ENCODE data around the gene LDB2. TPM values are rescaled to one million over a fixed set of nuclear protein-coding genes. Genes with fewer than 3 reads are reported as not detected.

The LDB2 gene
- polyA plus RNA-seq, 3 donors, result 88.3 to 103 (median 88.5) TPM

DNA sequence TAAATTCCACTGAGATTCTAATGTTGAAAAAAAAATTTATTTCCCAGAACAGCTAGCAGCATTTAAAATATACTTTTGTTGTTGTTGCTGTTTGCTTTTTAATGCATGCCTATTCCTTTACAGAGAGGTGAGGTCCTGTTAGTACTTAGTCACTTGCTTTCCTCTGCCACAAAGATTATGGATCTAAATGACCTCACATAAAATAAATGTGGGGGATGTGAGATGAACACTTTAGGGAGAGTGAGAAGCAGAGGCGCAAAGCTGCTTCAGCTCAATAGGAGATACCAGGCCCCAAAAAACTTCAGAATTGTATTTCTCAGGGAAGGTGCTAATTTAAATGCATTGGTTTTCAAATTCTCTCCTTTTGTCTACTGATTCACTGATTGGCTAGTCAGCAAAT is 4.0 kb downstream of the LDB2 start:
- no peak for DNase-seq (ENCODE audit: extremely low read depth in 1 of 11, low read depth in 9 of 11, low spot score in 4 of 11)

DNA sequence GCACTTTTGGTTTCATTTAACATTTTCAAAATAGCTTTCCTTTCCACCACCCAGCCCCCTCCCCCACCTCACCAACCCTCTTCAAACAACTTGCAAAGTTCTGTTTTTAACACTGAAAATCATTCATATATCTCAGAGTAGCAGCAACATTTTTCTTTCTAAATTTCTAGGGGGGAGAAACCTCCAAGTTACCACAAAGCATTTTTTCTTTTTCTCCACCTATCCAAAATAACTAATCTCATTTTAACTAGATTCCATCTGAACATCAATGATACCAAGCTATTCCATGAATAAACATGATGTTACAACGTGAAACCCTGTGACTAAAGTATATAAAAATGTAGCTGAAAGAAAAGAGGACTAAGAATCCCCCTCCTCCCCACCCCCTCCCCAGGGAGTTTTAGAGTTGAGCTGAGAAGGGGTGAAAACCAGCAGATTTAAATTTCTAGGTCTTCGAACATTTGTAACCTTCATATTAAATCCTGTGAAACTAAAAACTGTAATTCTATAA is 5.2 kb downstream of the LDB2 start:
- no peak for DNase-seq (ENCODE audit: extremely low read depth in 1 of 11, low read depth in 9 of 11, low spot score in 4 of 11)

DNA sequence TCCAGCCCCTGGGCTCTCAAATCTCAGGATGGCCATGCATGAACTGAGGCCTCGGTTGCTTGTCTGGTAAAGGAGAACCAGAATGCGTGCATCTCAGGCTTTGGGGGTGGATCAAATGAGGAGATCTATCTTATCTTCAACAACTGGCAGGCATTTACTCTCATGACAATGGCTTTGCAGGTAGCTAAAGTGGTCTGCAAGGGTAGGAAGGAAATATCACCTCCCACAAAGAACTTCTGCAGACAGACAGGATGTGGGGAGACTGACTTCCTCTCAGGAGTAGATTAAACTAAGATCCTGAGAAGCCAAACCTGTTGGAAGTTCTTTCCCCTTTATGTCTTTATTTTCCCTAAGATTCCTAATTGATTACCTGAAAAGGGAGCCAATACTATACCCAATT is 7.8 kb downstream of the LDB2 start:
- no peak for DNase-seq (ENCODE audit: extremely low read depth in 1 of 11, low read depth in 9 of 11, low spot score in 4 of 11)

DNA sequence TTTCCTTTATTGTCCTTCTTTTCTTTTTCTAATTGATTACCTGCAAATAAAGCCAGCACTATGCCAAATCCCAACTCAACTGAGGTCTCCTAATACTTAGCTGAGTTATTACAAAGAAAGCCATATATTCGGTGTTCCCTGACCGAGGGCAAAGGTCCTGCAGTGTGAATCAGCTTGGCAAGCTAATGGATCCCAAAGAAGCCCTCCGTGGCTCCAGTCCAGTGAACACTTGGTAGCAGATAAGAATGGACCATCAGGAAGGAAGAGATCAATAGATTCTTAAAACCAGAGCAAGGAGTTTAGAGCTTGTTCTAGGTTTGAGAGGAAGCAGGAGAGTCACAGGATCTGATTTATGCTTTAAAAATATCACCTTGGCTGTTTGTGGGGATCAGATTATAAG is 8.5 kb downstream of the LDB2 start:
- DNase-seq (ENCODE audit: extremely low read depth in 1 of 11, low read depth in 9 of 11, low spot score in 4 of 11), result no peak

DNA sequence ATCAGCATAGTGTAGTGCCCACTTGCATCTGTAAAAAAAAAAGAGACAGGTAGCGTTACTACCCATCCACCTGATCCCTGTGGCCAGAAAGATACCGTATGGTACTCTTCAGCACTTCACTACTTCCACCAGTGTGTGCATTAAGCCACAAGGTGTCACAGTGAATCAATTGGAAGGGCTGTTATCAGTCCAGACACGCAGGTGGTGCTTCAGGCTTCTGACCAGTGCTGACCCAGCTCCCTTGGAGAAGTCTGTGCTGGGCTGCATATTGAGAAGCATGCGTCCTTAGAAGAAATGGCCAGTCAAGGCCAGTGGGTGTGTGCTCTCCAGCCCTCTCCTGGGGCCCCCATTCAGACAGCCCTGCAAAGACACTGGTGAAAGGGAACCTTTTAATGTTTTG is 10.6 kb downstream of the LDB2 start:
- DNase-seq (ENCODE audit: extremely low read depth in 1 of 11, low read depth in 9 of 11, low spot score in 4 of 11), result no peak

DNA sequence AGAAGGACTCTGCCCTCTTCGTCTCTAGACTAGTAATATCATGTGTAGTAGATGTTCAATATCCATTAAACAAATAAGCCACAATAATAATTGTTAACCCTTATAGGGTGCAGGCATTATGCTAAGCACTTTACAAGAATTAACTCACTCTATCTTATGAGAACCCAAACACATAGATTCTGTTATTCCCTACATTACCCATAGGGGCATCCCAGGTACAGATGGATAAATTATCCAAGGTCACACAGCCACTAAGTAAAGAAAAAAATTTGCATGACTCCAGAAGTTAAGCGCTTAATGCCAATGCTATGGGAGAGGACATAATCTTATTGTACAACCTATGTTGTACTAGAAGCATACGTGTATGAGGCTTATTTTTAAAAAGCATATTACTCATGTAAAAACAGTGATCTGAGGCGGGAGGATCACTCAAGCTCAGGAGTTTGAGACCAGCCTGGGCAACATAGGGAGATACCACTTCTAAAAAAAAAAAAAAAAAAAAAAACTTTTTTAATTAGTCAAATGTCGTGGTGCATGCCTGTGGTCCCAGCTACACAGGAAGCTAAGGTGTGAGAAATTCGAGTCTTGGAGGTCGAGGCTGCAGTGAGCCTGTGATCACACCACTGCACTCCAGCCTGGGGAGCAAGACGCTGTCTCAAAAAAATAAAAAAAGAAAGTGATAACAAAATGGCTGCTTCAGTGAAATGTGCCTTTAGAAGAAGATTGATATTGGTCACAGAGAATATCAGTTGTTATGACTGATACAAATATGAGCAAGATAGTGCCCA is 13.6 kb downstream of the LDB2 start:
- DNase-seq (ENCODE audit: extremely low read depth in 1 of 11, low read depth in 9 of 11, low spot score in 4 of 11), result no peak

DNA sequence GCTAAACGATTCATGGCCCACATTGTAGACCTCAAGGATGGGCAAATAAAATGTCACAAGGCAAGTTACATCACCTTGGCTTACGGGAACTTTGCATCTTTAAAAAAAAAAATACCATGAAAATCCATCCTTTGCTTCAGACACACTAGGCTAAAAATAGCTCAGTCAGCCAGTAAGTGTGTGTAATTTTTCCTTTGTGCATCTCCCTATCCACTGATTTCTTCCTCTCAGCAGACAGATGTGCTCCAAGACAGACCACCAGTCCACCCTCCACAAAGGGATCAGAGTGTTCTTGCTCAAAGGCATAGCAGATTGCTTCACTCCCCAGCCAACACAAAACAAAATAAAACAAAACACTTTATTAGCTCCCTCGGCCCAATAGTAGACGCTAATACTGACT is 14.6 kb downstream of the LDB2 start:
- no peak for DNase-seq (ENCODE audit: extremely low read depth in 1 of 11, low read depth in 9 of 11, low spot score in 4 of 11)

DNA sequence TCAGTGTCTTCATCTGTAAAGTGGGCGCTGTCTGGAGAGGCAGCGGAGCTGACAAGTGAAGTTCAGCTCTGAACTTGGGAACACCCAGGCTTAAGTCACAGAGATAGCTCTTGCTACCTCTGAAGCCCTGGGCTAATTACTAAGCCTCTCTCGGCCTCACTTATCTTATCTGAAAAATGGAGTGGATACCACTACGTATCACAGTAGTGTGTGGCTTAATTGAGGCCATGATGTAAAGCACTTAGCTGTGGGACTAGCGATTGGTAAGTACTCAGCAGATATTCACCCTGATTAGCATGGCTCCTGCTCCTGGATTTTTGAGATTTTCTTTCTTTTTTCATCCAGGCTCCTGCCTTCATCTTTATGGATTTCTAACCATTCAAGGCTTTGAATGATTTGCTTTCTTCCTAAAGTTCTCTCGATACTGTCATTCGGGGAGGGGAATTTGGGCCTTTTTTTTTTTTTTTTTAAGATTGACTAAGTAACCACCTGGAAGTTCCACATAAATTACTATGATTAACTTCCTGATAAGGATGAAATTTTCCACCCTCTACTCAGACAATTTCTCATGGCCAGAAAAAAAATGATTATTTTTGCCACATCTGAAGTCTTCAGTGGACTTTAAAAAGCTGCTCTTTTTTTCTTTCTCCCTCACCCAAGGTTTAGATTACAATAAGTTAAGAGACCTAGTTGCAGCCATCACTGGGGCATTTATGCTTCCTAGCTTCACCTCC is 17.1 kb downstream of the LDB2 start:
- no peak for DNase-seq (ENCODE audit: extremely low read depth in 1 of 11, low read depth in 9 of 11, low spot score in 4 of 11)

DNA sequence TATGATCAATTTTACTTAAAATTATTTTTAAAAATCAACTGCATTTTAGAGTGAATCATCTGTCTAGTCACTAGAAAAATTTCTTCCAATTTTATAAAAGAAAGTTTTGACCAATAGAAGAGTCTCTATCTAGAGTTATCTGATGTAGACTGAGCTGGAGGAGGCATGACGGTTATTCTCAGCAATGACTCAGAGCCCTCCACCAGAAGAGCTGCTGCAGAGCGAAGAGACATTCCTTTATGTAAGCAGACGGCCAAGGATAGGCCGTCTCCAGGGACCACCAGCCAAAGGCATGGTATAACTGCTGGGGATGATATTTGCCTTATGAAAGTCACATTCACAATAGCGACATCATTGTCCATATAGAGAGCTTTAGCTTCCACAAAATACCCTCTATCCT is 23.0 kb downstream of the LDB2 start:
- DNase-seq (ENCODE audit: extremely low read depth in 1 of 11, low read depth in 9 of 11, low spot score in 4 of 11), result no peak

DNA sequence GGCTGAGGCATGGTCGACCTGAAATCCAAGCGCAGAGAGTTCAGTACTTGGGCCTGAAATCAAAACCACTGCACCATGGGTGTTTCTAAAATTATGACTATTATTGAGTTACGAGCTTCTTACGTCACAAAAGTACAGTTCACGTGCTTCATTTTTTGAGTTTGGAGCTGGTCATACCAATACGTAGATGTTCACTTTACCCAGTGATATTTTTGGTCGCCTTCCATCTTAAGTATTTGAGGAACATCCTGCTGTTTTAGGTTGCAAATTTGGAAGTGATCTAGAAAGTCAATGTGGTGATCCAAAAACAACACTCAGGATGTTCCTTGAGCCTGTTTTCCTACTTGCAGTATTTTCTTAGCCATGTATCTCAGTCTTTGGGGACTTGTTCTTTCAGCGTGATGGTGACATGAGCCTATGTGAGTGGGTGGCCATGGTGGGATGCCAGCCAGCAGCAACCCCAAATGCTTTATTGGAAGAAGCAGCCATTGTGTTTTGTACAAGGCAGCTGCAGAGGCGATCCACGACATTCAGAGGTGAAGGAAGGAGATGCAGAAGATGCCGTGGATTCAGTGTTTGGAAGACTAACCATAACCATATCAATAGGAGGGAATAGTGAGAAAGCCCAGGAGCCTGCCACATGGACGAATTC is 28.7 kb downstream of the LDB2 start:
- no peak for DNase-seq (ENCODE audit: extremely low read depth in 1 of 11, low read depth in 9 of 11, low spot score in 4 of 11)

DNA sequence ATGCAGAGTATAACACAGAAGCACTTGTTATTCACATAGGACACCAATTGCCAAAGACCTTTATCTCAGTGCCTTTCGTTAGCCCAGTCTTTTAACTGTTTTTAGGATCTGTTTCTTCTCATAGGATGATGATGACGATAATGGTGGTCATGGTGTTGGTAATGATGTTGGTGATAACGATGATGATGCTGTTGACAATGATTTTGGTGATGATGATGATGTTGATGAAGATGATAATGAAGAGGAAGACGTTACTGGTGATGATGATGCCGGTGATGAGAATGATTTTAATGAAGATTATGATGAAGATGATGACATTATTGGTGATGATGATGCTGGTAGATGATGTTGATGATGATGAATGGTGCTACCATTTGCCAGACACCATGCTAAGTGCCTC is 29.8 kb downstream of the LDB2 start:
- no peak for DNase-seq (ENCODE audit: extremely low read depth in 1 of 11, low read depth in 9 of 11, low spot score in 4 of 11)

DNA sequence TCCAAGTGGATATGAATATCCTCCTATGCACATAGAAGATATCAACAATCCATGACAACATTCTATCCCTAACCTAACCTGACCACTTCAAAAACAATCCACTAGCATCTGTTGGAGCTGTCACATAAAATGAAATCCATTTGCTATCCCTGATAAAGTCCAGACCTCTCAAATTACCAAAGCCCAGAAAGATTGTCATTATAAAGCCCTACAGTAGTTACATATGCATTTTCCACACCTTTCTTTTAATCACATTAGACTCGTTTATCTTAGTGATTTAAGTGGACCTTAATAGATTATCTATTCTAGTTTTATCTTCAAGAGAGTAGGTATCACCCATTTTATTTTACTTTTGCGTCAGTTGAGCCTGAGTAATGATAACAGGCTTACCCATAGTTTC is 30.6 kb downstream of the LDB2 start:
- no peak for DNase-seq (ENCODE audit: extremely low read depth in 1 of 11, low read depth in 9 of 11, low spot score in 4 of 11)

DNA sequence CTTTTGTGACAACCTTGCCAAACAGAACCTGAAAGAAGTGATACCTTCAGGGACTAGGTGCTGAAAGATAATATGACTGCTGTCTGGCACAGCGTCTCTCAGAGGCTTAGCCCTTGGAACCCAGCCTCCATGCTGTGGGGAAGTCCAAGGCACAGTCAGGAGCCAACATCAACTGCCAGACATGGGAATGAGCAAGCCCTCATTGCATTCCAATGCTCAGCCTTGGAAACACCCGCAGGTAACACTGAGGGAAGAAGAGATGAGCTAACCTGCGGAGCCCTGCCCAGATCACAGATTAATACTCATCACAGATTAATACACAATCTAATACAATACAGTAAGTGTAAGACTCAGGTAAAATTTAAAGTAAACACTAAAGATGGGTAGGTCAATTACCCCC is 31.5 kb downstream of the LDB2 start:
- DNase-seq (ENCODE audit: extremely low read depth in 1 of 11, low read depth in 9 of 11, low spot score in 4 of 11), result no peak

DNA sequence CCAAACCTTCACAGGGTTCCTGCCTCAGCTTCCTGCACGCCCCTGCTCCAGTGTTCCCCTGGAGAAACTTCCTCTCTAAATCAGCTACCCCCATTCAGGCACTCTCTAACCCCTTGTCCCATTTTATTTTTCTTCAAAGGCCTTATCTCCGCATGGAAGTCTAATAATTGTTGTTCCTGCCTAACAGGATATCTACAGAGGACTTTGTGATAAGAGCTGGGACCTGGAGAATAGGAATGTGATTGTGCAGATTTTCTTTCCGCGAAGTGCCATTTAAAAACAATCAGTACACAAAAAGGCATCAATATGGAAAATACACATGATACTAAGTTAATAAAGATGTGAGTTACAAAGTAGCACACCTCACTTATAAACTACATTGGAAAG is 32.6 kb downstream of the LDB2 start:
- DNase-seq (ENCODE audit: extremely low read depth in 1 of 11, low read depth in 9 of 11, low spot score in 4 of 11), result no peak

DNA sequence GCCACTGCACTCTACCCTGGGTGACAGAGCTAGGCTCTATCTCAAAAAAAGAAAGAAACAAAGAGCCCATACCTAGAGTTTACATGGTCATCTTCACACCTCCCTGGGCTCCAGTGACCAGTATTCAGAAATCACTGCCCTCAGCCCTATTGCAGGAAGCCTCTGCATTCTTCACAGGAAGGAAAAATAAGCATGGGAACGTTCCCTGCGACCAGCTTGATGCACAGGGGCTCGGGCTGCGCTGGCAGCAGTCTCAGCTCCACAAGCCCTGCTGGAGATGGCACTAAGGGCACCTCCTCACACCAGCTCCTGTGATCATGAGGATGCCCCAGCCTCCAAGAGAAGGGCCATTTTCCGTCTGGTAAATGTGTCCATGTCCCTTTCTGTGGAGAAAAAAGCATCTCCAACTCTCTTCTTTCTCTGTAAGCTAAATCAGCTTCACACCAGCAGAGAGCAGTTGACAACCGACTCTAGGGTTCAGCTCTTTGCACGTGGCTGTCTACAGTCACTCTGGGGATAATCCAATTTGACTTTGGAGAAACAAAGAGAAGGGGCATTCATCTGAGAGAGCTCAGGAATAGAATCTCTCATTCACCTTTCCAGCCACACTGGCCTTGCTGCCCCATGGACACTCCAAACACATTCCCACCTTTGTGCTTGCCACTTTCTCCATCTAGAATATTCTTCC is 33.1 kb downstream of the LDB2 start:
- DNase-seq (ENCODE audit: extremely low read depth in 1 of 11, low read depth in 9 of 11, low spot score in 4 of 11), result no peak

DNA sequence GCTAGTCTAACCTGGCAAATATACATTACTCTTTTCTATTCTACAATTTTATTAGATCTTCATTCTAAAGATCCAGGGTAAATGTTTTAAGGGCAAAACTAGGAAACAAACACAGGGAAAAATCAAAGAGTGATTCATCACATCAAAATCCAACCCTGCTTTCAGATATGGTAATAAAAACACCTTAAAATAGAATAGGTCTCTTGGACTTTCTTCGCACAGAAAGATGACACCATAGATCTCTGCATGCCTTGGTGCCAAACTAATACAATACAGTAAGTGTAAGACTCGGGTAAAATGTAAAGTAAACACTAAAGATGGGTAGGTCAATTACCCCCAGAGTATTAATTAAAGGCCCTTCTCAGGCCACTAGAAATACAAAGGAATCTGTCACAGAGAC is 34.2 kb downstream of the LDB2 start:
- no peak for DNase-seq (ENCODE audit: extremely low read depth in 1 of 11, low read depth in 9 of 11, low spot score in 4 of 11)

DNA sequence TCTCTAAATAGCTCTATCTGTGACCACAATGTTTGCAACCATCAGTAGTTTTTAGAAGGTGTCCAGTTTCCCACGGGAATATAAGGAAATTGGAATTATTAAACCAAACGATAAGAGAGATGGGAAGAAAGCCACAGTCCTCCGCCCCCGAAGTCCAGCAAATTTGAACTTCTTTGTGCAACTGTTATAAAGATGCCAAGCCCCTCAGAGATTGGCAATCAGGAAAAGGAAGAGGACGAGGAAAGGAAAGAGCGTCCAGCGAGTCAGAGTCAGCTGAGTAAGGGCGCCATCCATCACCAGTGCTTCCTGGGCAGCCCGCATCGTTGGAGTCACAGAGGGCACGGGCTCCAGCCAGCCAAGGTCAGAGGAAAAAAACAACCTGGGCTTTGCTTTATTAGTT is 35.7 kb downstream of the LDB2 start:
- DNase-seq (ENCODE audit: extremely low read depth in 1 of 11, low read depth in 9 of 11, low spot score in 4 of 11), result no peak

DNA sequence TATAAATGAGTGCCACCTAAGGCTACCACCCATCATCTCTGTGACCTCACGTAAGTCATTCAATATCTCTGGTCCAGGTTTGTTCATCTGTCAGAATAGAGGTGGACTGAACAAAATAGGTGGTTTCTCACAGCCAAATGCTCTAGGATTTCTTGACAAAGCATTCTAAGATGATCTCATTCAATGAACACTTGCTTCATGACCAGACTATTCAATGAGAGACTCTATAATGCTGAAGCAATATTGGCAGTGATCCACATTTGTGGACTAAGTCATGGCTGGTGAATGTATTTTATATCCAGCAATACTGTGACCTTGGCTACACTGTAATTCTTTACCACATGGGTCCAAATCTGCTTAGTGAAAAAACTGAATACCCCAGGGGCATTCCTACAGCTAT is 37.9 kb downstream of the LDB2 start:
- no peak for DNase-seq (ENCODE audit: extremely low read depth in 1 of 11, low read depth in 9 of 11, low spot score in 4 of 11)

DNA sequence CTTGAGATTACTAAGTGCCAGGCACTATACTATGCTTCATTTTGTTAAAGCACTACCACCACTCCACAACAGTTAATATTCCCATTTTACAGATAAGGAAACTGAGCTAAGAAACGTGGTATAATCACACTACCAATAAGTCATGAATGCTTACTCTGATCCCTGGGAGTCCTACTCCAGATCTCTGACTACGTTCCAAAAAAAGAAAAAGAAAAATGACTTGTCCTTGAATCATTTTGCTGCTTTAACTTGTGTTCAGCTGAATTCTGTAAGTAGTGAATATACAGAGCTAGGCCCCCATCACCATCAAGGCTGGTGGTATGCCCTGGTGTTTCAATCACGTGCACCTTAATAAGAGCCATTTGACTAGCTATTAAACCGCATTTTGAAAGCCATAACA is 39.4 kb downstream of the LDB2 start:
- no peak for DNase-seq (ENCODE audit: extremely low read depth in 1 of 11, low read depth in 9 of 11, low spot score in 4 of 11)

DNA sequence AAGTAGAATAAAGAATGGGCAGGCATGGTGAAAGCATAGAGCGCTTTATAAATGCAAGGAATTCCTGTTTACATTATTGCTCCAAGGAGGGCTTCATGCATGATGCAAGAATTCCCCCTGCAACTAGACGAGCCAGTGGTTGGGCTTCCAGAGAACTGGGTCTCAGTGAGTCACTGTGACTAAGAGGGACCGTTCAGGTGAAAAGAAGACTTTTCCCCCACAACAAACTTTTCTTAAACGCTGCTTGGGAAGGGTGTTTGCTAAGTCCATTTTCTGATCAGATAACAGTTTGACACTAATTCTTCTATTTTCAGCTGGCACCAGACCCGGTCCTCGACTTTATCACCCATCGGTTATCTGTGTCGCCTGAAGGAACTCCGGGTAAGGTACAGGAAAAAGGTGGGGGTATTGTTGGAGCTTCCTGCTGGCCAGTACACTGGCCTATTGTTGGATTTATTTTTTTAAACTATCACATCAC is 40.1 kb downstream of the LDB2 start:
- DNase-seq (ENCODE audit: extremely low read depth in 1 of 11, low read depth in 9 of 11, low spot score in 4 of 11), result no peak

All from renal cortex interstitium (tissue), 11 donors.